ENCODE data around the gene CD33. TPM values are rescaled to one million over a fixed set of nuclear protein-coding genes. Genes with fewer than 3 reads are reported as not detected.

Gene CD33
- 21.8 and 22.4 TPM in 2 replicates for total RNA-seq (2014; rRNA removed; shearing (Covaris generic))

- DNase-seq (ENCODE audit: low read depth): peak; percentile 73
Measured at GRCh38 chr19:51224898-51225393, at the start of gene CD33. TSS of gene CD33 (plus strand) at chr19:51225080. CDS start at chr19:51225119, 39 bp downstream.

GRCh38 chr19:51179256-51179655 lies 45.6 kb upstream of the CD33 start:
- no peak for DNase-seq (ENCODE audit: low read depth)

- no peak for DNase-seq (ENCODE audit: low read depth)
Measured at GRCh38 chr19:51181377-51181912, 43.4 kb upstream of the CD33 start.

GRCh38 chr19:51181913-51182419 lies 42.9 kb upstream of the CD33 start:
- DNase-seq (ENCODE audit: low read depth): peak; percentile 81

- no peak for DNase-seq (ENCODE audit: low read depth)
Measured at GRCh38 chr19:51183629-51184028, 41.3 kb upstream of the CD33 start.

GRCh38 chr19:51185069-51185867 lies 39.6 kb upstream of the CD33 start:
- DNase-seq (ENCODE audit: low read depth): no peak

GRCh38 chr19:51185868-51186215 lies 39.0 kb upstream of the CD33 start:
- DNase-seq (ENCODE audit: low read depth): no peak

GRCh38 chr19:51186323-51186722 lies 38.6 kb upstream of the CD33 start:
- no peak for DNase-seq (ENCODE audit: low read depth)

GRCh38 chr19:51187395-51188226 lies 37.3 kb upstream of the CD33 start:
- no peak for DNase-seq (ENCODE audit: low read depth)

- no peak for DNase-seq (ENCODE audit: low read depth)
Measured at GRCh38 chr19:51188227-51188559, 36.7 kb upstream of the CD33 start.

- DNase-seq (ENCODE audit: low read depth): no peak
Measured at GRCh38 chr19:51192689-51193088, 32.2 kb upstream of the CD33 start.

GRCh38 chr19:51194527-51195315 lies 30.2 kb upstream of the CD33 start:
- DNase-seq (ENCODE audit: low read depth): peak; percentile 60

GRCh38 chr19:51195316-51195586 lies 29.6 kb upstream of the CD33 start:
- no peak for DNase-seq (ENCODE audit: low read depth)

GRCh38 chr19:51195616-51196015 lies 29.3 kb upstream of the CD33 start:
- no peak for DNase-seq (ENCODE audit: low read depth)

- DNase-seq (ENCODE audit: low read depth): no peak
Measured at GRCh38 chr19:51196181-51196580, 28.7 kb upstream of the CD33 start.

GRCh38 chr19:51198641-51199040 lies 26.2 kb upstream of the CD33 start:
- DNase-seq (ENCODE audit: low read depth): no peak

GRCh38 chr19:51200071-51200666 lies 24.7 kb upstream of the CD33 start:
- DNase-seq (ENCODE audit: low read depth): no peak

- DNase-seq (ENCODE audit: low read depth): no peak
Measured at GRCh38 chr19:51201712-51202111, 23.2 kb upstream of the CD33 start.

- DNase-seq (ENCODE audit: low read depth): no peak
Measured at GRCh38 chr19:51203916-51204315, 21.0 kb upstream of the CD33 start.

- DNase-seq (ENCODE audit: low read depth): no peak
Measured at GRCh38 chr19:51204321-51204720, 20.6 kb upstream of the CD33 start.

GRCh38 chr19:51207747-51208146 lies 17.1 kb upstream of the CD33 start:
- DNase-seq (ENCODE audit: low read depth): no peak
